T-cell (primary cell): ENCODE data around the gene COPS7A. TPM values are rescaled to one million over a fixed set of nuclear protein-coding genes. Genes with fewer than 3 reads are reported as not detected.

ENCODE experiments used
- ATAC-seq, 4 experiments: fragments of 200-7000 bp in 3 of 4; fragments of 150-1000 bp in 1 of 4; cut with Tn5 transposase; replicated peaks in 1 of 4; 1 replicate in 3 of 4; 2 replicates in 1 of 4; pipeline ENCODE4 v1.10.0; 2021; ENCODE audit warnings: moderate library complexity in 3 of 4, mild to moderate bottlenecking in 2 of 4, moderate number of reproducible peaks in 1 of 4
- CTCF ChIA-PET, 2 donors: fragments of 300-600 bp; sonication (Branson Sonifier 250); formaldehyde crosslinking; loops; one replicate each; lab custom pipeline; 2022; ENCODE audit warnings: antibody characterized with exemption in 2 of 2; lab: Charles Lee
- POLR2A ChIA-PET, 2 donors: fragments of 300-600 bp; sonication (Branson Sonifier 250); formaldehyde crosslinking; loops; one replicate each; lab custom pipeline; 2022; ENCODE audit warnings: antibody characterized with exemption in 2 of 2; lab: Charles Lee
- DNase-seq, 35 experiments: peaks; one replicate each; pipeline versions ENCODE4 v3.0.0 to v3.0.0-alpha.2; 2013 to 2023
- H3K27ac ChIP-seq: one replicate; pipeline ENCODE4 v1.5.1; 2013; ENCODE audit warnings: low read length
- H3K27me3 ChIP-seq, 2 experiments: replicated peaks in 1 of 2; 1 replicate in 1 of 2; 2 replicates in 1 of 2; pipeline versions ENCODE4 v1.6.1 to v1.7.0; 2013; ENCODE audit warnings: low read length in 1 of 2, mixed read lengths in 1 of 2; ENCODE audit not compliant: control insufficient read depth in 2 of 2, insufficient read depth in 2 of 2; ENCODE audit errors: extremely low read depth in 1 of 2
- H3K36me3 ChIP-seq, 2 donors: 1 replicate in 1 of 2; 2 replicates in 1 of 2; pipeline versions ENCODE4 v1.6.1 to v1.7.0; 2013; ENCODE audit warnings: low read length in 1 of 2; ENCODE audit not compliant: control insufficient read depth in 2 of 2, insufficient read depth in 1 of 2; ENCODE audit errors: extremely low read depth in 1 of 2
- H3K4me1 ChIP-seq, 2 experiments: 1 replicate in 1 of 2; 2 replicates in 1 of 2; pipeline versions ENCODE4 v1.6.1 to v1.7.0; 2013; ENCODE audit warnings: low read length in 2 of 2, mixed read lengths in 1 of 2; ENCODE audit not compliant: insufficient read depth in 2 of 2, control insufficient read depth in 1 of 2; ENCODE audit errors: extremely low read depth in 1 of 2
- H3K4me3 ChIP-seq, 2 donors: 1 replicate in 1 of 2; 2 replicates in 1 of 2; pipeline versions ENCODE4 v1.5.1 to v1.7.0; 2013; ENCODE audit warnings: mild to moderate bottlenecking in 2 of 2, low read length in 1 of 2, moderate library complexity in 1 of 2; ENCODE audit not compliant: control insufficient read depth in 1 of 2; ENCODE audit errors: extremely low read depth in 1 of 2
- H3K9me3 ChIP-seq: 2 replicates; pipeline ENCODE4 v1.7.0; 2013
- H3K27ac Mint-ChIP-seq, 2 donors: one replicate each; pipeline ENCODE4 v1.8.0; 2020 to 2021; ENCODE audit warnings: mild to moderate bottlenecking in 2 of 2, mixed read lengths in 2 of 2
- H3K27me3 Mint-ChIP-seq, 2 donors: one replicate each; pipeline ENCODE4 v1.8.0; 2021 to 2022; ENCODE audit warnings: mixed read lengths in 2 of 2
- H3K36me3 Mint-ChIP-seq: one replicate; pipeline ENCODE4 v1.8.0; 2021; ENCODE audit warnings: mixed read lengths
- H3K4me1 Mint-ChIP-seq, 3 donors: one replicate each; pipeline ENCODE4 v1.8.0; 2020 to 2022; ENCODE audit warnings: mixed read lengths in 3 of 3, mild to moderate bottlenecking in 1 of 3
- H3K4me3 Mint-ChIP-seq, 3 donors: one replicate each; pipeline ENCODE4 v1.8.0; 2020 to 2022; ENCODE audit warnings: mild to moderate bottlenecking in 3 of 3, mixed read lengths in 3 of 3, moderate library complexity in 3 of 3
- H3K9me3 Mint-ChIP-seq, 3 donors: one replicate each; pipeline ENCODE4 v1.8.0; 2020 to 2022; ENCODE audit warnings: mixed read lengths in 3 of 3
- WGBS: methylation state at CpG from one replicate; pipeline ENCODE4 v1.1.5; 2013; ENCODE audit warnings: missing lambda C conversion rate; ENCODE audit not compliant: insufficient coverage; 5-methylcytosine and 5-hydroxymethylcytosine counted together
- total RNA-seq, 35 experiments: library from RNA in 6 of 35; stranded (reverse) in 6 of 35; fragments of 120-200 nt in 1 of 35; gene quantifications; one replicate each; pipeline versions ENCODE4 v1.2.1 to v1.2.4 and lab custom pipeline; 2013 to 2026

COPS7A gene
- total RNA-seq, 5 donors from 2014 or later (not counting 1 experiment from before 2014, with no cell fraction given): 18.5 to 33.1 (median 31.8) TPM

GRCh38 chr12:6750506-6750905, 26.7 kb downstream of the COPS7A start:
- H3K4me1 Mint-ChIP-seq: peaks cover 21 to 30% (median 25%) of the 10 kb centered on the region in 3 donors

GRCh38 chr12:6751767-6752166, 27.9 kb downstream of the COPS7A start:
- no peaks in the 10 kb centered on the region for H3K9me3 Mint-ChIP-seq
- CTCF ChIA-PET: interaction anchor here (0.6 to 3.7 kb wide), 6 partner anchors 14 to 135 kb away, joined by 3 to 26 read pairs (median 12); partner anchors contain the start of genes COPS7A (in 1 of the 2), PTMS (in 1 of the 2) and SPSB2 (in 1 of the 2)
- POLR2A ChIA-PET: interaction anchor here in 1 of 2 donors (1.9 kb wide), 1 partner anchor 100 kb away, joined by 7 read pairs; the partner anchor contains the start of genes CDCA3 and USP5
- Histone ChIP-seq H3K9me3 (no peaks in the 10 kb centered on the region), H3K4me3 (no peak overlapping the region), H3K36me3 (peaks cover 8 to 49% of the 10 kb centered on the region in 2 donors), H3K27ac (peak overlapping the region; percentile 99), H3K27me3 (no peaks in the 10 kb centered on the region), H3K4me1 (peaks cover 4 to 23% of the 10 kb centered on the region in 2 experiments)
- DNase-seq (no peak), ATAC-seq (no peak)
- peaks cover 15 to 24% (median 19%) of the 10 kb centered on the region in 3 donors for H3K4me1 Mint-ChIP-seq
- H3K27ac Mint-ChIP-seq: peak overlapping the region; percentile 83 to 97
- 90% methylated on average over 2 of the region's 7 CpGs for WGBS
- peaks cover 24% of the 10 kb centered on the region for H3K36me3 Mint-ChIP-seq
- H3K4me3 Mint-ChIP-seq: peak overlapping the region; percentile 88 to 93 (median 91)
- H3K27me3 Mint-ChIP-seq: no peaks in the 10 kb centered on the region

More at GRCh38 chr12:6750506-6750905, 26.7 kb downstream of the COPS7A start:
- WGBS: 100% methylated on average over 2 of the region's 4 CpGs
- Histone ChIP-seq H3K27ac (no peak overlapping the region), H3K4me3 (no peak overlapping the region), H3K36me3 (peaks cover 8 to 56% of the 10 kb centered on the region in 2 donors), H3K9me3 (no peaks in the 10 kb centered on the region), H3K4me1 (peaks cover 5 to 31% of the 10 kb centered on the region in 2 experiments), H3K27me3 (no peaks in the 10 kb centered on the region)
- Mint-ChIP-seq H3K27me3 (no peaks in the 10 kb centered on the region), H3K36me3 (peaks cover 24% of the 10 kb centered on the region), H3K4me3 (no peak overlapping the region), H3K9me3 (no peaks in the 10 kb centered on the region), H3K27ac (peak overlapping the region in 1 of 2 donors; percentile 55)
- ChIA-PET POLR2A (no interaction called here), CTCF (interaction anchor here in 1 of 2 donors (0.5 kb wide), 1 partner anchor 120 kb away, joined by 4 read pairs; no protein-coding TSS in a partner anchor)
- DNase-seq (no peak), ATAC-seq (no peak)

GRCh38 chr12:6752167-6752920, 28.5 kb downstream of the COPS7A start:
- peak overlapping the region; percentile 89 to 99 for H3K4me3 ChIP-seq
- under 1% methylated on average over 18 of the region's 24 CpGs for WGBS
- peaks cover 4 to 23% of the 10 kb centered on the region in 2 experiments for H3K4me1 ChIP-seq
- Mint-ChIP-seq H3K9me3 (no peaks in the 10 kb centered on the region), H3K36me3 (peaks cover 19% of the 10 kb centered on the region), H3K27me3 (no peaks in the 10 kb centered on the region), H3K4me1 (peaks cover 14 to 24% (median 17%) of the 10 kb centered on the region in 3 donors), H3K27ac (peak overlapping the region; percentile 83 to 97), H3K4me3 (peak overlapping the region; percentile 88 to 93 (median 91))
- POLR2A ChIA-PET: interaction anchor here (0.5 to 1.9 kb wide), 7 partner anchors 28 to 1169 kb away, joined by 3 to 7 read pairs (median 3); partner anchors contain the start of genes CD4 (in 1 of the 2), CDCA3 (in 1 of the 2) and USP5 (in 1 of the 2)
- peaks cover 8 to 43% of the 10 kb centered on the region in 2 donors for H3K36me3 ChIP-seq
- peaks cover 0 to 5% of the 10 kb centered on the region in 2 experiments for H3K27me3 ChIP-seq
- H3K9me3 ChIP-seq: no peaks in the 10 kb centered on the region
- H3K27ac ChIP-seq: peak overlapping the region; percentile 99
- DNase-seq: peak in 5 of 35 experiments; percentile 10 to 28 (median 20)
- ATAC-seq: peak in 1 of 4 experiments; percentile 2
- CTCF ChIA-PET: interaction anchor here (0.6 to 3.7 kb wide), 21 partner anchors 14 to 258 kb away, joined by 3 to 34 read pairs (median 5); partner anchors contain the start of genes COPS7A (in 1 of the 2), PTMS (in 1 of the 2), SPSB2 (in 1 of the 2) and ZNF384 (in 1 of the 2)

- H3K27ac ChIP-seq: peak within 1 kb of the TSS; percentile 99
- H3K4me1 ChIP-seq: peaks cover 4 to 23% of the 10 kb centered on the region in 2 experiments
- Mint-ChIP-seq H3K27ac (peak within 1 kb of the TSS; percentile 92 to 97), H3K9me3 (no peaks in the 10 kb centered on the region), H3K4me1 (peaks cover 14 to 24% (median 17%) of the 10 kb centered on the region in 3 donors), H3K4me3 (peak within 1 kb of the TSS; percentile 88 to 93 (median 91)), H3K36me3 (peaks cover 11% of the 10 kb centered on the region), H3K27me3 (no peaks in the 10 kb centered on the region)
- H3K4me3 ChIP-seq: peak within 1 kb of the TSS; percentile 89 to 99
- peaks cover 0 to 6% of the 10 kb centered on the region in 2 experiments for H3K27me3 ChIP-seq
- POLR2A ChIA-PET: interaction anchor here (0.6 to 1.9 kb wide), 7 partner anchors 29 to 191 kb away, joined by 3 to 7 read pairs (median 3); partner anchors contain the start of genes C12orf57 (in 1 of the 2), CD4 (in 1 of the 2), CDCA3 (in 1 of the 2) and USP5 (in 1 of the 2)
- DNase-seq: peak; percentile 91 to 98 (median 95)
- CTCF ChIA-PET: interaction anchor here (0.6 to 3.7 kb wide), 27 partner anchors 13 to 259 kb away, joined by 3 to 34 read pairs (median 4); partner anchors contain the start of genes CDCA3 (in 2 of the 2), PTMS (in 2 of the 2), COPS7A (in 1 of the 2) and SPSB2 (in 1 of the 2)
- ATAC-seq: peak; percentile 90 to 95 (median 94)
- WGBS: 0% methylated on average over 48 of the region's 62 CpGs
- H3K9me3 ChIP-seq: no peaks in the 10 kb centered on the region
- H3K36me3 ChIP-seq: peaks cover 8 to 35% of the 10 kb centered on the region in 2 donors
These were observed 29.3 kb downstream of the COPS7A start, which contains the start of gene MLF2 for GRCh38 chr12:6752921-6753771. TSS of gene MLF2 (minus strand) at chr12:6753141. CDS start at chr12:6752334, 807 bp downstream.

- H3K4me3 ChIP-seq: peak overlapping the region; percentile 89 to 99
- no peaks in the 10 kb centered on the region for H3K9me3 ChIP-seq
- H3K27ac ChIP-seq: peak overlapping the region; percentile 99
- POLR2A ChIA-PET: interaction anchor here in 1 of 2 donors (1.0 kb wide), 1 partner anchor 29 kb away, joined by 7 read pairs; no protein-coding TSS in a partner anchor
- Mint-ChIP-seq H3K9me3 (no peaks in the 10 kb centered on the region), H3K27ac (peak overlapping the region; percentile 92 to 97), H3K4me3 (peak overlapping the region; percentile 88 to 93 (median 91)), H3K36me3 (peaks cover 7% of the 10 kb centered on the region), H3K27me3 (no peaks in the 10 kb centered on the region), H3K4me1 (peaks cover 14 to 31% (median 23%) of the 10 kb centered on the region in 3 donors)
- CTCF ChIA-PET: interaction anchor here (0.5 to 3.7 kb wide), 25 partner anchors 8 to 119 kb away, joined by 3 to 34 read pairs (median 6); partner anchors contain the start of genes CDCA3 (in 2 of the 2), PTMS (in 2 of the 2), COPS7A (in 1 of the 2) and SPSB2 (in 1 of the 2)
- peaks cover 8 to 28% of the 10 kb centered on the region in 2 donors for H3K36me3 ChIP-seq
- ATAC-seq: no peak
- H3K4me1 ChIP-seq: peaks cover 4 to 23% of the 10 kb centered on the region in 2 experiments
- DNase-seq: no peak
- whole genome bisulfite sequencing: no CpG with 5 or more reads among the region's 7 CpGs
- peaks cover 0 to 6% of the 10 kb centered on the region in 2 experiments for H3K27me3 ChIP-seq
These were observed 30.0 kb downstream of the COPS7A start for GRCh38 chr12:6753772-6754356.
